Measurements from ENCODE around the gene FRMD5.

The FRMD5 gene

GRCh38 chr15:43923553-43923952 is 271.5 kb downstream of the FRMD5 start:
- DNase-seq (ENCODE audit: low read depth): no peak

- no peak for DNase-seq (ENCODE audit: low read depth)
Measured at GRCh38 chr15:43922021-43922420, 273.1 kb downstream of the FRMD5 start.

DNA sequence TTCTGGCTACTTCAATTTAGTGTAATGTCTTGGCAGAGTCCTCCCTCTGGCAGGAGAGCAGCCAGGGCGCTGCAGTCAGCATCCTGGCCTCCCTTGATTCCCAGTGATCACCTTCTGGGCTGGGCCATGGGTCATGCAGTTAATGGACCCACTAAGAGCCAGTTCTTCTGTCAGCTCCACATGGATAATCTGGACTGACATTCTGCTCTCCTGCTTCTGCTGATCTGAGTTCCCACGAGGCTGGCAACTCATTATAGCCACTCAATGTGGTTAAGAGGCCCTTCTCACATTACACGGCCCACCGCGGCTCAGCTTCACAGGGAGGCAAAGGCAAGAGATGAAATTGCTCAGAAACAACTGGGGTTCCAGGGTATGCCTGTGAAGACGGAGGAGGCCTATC is 274.3 kb downstream of the FRMD5 start:
- no peak for DNase-seq (ENCODE audit: low read depth)

DNA sequence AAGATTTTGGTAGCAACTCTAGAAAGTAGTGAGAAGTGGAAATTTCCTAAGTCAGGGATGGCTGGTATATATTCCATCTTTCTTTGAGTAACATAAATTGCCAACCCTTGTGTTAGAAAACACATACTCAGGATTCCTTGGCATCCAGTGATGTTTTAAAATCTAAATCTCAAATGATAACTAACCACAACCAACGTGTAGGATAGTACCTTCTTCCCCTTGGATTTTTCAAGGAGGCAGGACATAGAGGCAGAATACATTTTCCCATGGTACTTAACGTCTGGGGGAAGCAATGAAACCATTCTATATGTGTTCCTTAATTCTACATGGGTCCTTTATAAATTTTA is 274.8 kb downstream of the FRMD5 start:
- DNase-seq (ENCODE audit: low read depth): no peak

DNA sequence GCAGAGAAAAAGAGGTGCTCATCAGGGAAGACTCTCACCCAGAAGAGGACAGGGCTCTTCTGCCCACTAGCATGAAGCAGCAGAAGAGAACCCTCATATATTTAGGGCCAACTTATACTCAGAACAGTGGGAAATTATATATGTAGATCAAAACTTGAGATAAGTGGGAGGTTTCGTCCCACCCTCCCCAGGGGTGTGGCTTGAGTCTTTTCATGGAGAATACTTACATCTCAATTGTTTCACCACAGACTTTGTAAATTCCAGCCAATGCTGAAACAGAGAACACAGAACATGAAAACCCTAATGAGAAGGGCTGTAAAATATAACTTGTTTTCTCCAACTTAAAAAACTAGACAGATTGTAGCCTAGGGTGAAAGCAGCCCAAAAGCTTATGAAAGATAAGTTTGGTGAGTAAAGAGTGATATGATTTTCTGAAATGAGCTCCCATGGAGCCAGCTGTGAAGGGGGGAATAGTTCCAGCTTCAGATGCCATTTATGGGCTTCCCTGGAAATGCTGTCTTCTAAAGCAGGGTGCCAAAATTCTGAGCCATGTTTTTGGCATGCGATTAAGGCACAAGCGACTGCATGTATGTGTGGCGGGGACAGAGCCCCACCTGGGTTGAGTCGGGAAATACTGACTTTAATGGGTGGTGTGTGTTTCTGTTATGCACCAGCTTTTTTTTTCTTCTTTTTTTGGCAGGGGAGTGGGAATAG is 275.4 kb downstream of the FRMD5 start:
- no peak for DNase-seq (ENCODE audit: low read depth)

GRCh38 chr15:43918717-43919116 is 276.4 kb downstream of the FRMD5 start:
- DNase-seq (ENCODE audit: low read depth): no peak

DNA sequence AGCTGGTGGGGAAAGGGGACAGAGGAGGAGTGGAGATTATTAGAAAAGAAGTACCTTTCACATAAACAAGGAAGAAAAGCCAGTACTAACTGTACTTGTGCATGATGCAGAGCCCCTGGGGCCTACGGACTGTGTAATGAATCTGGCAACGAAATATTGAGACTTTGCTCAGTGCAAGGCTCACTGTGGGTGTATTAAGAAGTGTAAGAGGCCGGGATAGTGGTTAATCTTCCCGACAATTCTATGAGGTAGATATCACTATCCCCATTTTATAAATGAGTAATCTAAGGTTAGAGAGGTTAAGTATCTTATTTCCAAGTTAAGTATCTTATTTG is 278.8 kb downstream of the FRMD5 start:
- no peak for DNase-seq (ENCODE audit: low read depth)

- no peak for DNase-seq (ENCODE audit: low read depth)
Measured at GRCh38 chr15:43915631-43916325, 279.3 kb downstream of the FRMD5 start.

GRCh38 chr15:43913941-43914340 is 281.1 kb downstream of the FRMD5 start:
- DNase-seq (ENCODE audit: low read depth): no peak

GRCh38 chr15:43913026-43913780 is 281.9 kb downstream of the FRMD5 start:
- no peak for DNase-seq (ENCODE audit: low read depth)

DNA sequence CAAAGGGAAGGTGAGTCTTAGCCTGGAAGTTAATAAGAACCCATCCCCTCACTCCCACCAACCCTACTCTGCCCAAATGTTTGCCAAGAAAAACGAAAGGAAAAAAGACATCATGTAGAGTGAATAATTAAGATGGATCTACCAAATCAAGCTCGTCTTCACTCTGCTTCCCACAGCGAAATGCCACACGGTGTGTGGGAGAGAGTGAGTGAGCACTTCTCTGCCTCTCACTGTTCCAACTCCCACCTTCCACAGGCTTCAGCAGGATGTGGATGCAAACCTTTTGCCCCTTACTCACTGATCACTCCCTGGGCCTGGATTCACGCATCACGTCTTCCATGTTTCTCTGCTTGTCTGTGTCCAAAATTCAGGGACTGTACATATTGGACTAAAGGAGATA is 282.9 kb downstream of the FRMD5 start:
- DNase-seq (ENCODE audit: low read depth): no peak

GRCh38 chr15:43911235-43911781 is 283.8 kb downstream of the FRMD5 start:
- DNase-seq (ENCODE audit: low read depth): no peak

- DNase-seq (ENCODE audit: low read depth): no peak
Measured at GRCh38 chr15:43908516-43909050, 286.5 kb downstream of the FRMD5 start.

- no peak for DNase-seq (ENCODE audit: low read depth)
Measured at GRCh38 chr15:43905755-43906154, 289.3 kb downstream of the FRMD5 start.

DNA sequence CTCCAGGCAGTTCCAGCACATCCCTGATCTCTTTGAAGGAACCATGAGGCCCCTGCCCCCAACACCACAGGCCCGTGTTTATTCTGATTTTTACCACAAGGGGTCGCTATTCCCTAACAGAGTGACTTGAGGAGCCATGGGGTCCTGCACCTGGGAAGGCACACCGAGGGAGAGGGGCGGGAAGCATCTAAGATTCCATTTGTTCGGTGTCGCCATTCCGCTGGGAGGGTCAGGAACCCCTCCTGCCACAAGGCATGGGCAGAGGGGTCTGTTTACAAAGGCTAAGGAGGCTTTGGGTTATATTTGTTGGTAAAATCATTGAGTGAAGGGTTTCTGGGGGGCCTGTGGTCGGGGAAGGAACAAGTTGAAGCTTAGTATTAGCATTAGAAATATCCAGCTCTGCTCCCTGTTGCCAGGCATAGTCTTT is 291.2 kb downstream of the FRMD5 start:
- DNase-seq (ENCODE audit: low read depth): peak; percentile 24

DNA sequence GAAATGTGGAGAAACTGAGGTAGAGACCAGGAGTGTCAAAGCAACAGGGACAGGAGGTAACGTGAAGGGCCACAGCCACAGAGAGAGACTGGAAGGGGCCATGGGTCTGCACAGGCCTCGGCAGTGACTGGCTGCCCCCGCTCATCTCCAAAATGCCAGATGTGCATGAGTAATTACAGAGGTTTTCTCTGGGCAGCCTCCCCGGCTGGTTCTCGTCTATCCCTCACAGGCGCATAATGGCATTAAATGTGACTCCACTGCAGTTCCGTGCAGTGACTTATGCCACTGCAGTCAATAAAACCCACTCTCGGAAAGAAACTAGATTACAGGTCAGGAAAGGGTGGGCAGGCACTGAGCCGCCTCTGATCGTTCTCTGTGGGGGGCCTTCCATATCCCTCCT is 293.6 kb downstream of the FRMD5 start:
- no peak for DNase-seq (ENCODE audit: low read depth)

- DNase-seq (ENCODE audit: low read depth): no peak
Measured at GRCh38 chr15:43900996-43901395, 294.1 kb downstream of the FRMD5 start.

- no peak for DNase-seq (ENCODE audit: low read depth)
Measured at GRCh38 chr15:43899928-43900327, 295.1 kb downstream of the FRMD5 start.

DNA sequence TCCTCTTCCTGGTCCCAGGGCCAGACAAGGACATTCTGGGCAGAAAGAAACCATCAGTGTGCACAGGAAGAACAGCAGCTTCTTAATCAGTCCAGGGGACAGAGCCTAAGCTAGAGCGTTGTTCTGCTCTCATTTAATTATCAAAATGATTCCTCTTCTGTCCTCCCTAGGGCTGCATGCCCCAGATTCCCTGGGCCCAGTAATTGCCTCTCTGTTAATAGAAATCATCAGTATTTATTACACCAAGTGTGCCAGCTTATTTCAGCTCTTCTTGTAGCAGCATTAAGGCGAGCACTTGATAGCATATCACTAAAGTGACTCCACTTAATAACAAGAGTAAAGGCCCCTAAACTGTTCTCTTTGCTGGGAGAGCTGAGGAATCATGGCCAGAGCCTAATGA is 296.2 kb downstream of the FRMD5 start:
- no peak for DNase-seq (ENCODE audit: low read depth)

DNA sequence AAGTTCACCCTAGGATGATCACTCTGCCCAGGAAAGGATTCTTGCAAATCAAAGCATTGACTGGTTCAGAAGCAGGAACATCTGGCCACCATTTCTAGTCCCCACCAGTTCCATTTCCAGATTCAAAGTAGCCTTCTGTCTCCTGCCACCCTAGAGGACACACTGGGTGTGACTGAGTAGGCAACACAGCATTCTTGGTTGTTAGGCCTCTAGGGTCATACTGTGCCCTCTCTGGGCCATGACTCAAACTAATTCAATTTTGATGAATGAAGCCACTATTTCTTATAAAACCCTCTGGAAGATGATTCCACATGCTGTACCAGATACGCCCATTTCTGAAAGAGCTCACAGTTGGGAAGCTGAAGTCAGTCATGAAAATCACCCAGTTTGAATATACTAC is 298.5 kb downstream of the FRMD5 start:
- DNase-seq (ENCODE audit: low read depth): no peak

- no peak for DNase-seq (ENCODE audit: low read depth)
Measured at GRCh38 chr15:43895586-43895985, 299.5 kb downstream of the FRMD5 start.

- DNase-seq (ENCODE audit: low read depth): no peak
Measured at GRCh38 chr15:43893956-43894355, 301.1 kb downstream of the FRMD5 start.

GRCh38 chr15:43889042-43889441 is 306.0 kb downstream of the FRMD5 start:
- DNase-seq (ENCODE audit: low read depth): no peak

Data from activated T-cell treated with anti-CD3 and anti-CD28 coated beads for 1 hour (primary cell).